K562 (cell line): ENCODE data around the gene UBXN2A. TPM values are rescaled to one million over a fixed set of nuclear protein-coding genes. Genes with fewer than 3 reads are reported as not detected.

ENCODE experiments used
- BMI1 ChIP-seq: fragments of 150-350 bp; IDR thresholded peaks from 2 replicates; pipeline ENCODE4 v1.6.1; 2014; ENCODE audit warnings: low read length
- CBFA2T2 ChIP-seq: fragments of 450-650 bp; conservative IDR thresholded peaks from 2 replicates; pipeline ENCODE4 v1.6.1; 2017; ENCODE audit warnings: mild to moderate bottlenecking
- CBX8 ChIP-seq: fragments of 200-600 bp; sonication (generic); IDR thresholded peaks from 2 replicates; pipeline ENCODE4 v1.6.1; 2012; ENCODE audit warnings: borderline replicate concordance, mixed run types, low read depth, mild to moderate bottlenecking, moderate library complexity, mixed read lengths, low read length, control low read depth, inconsistent platforms; ENCODE audit not compliant: poor library complexity, severe bottlenecking; ENCODE audit errors: extremely low read depth
- CREM ChIP-seq: IDR thresholded peaks from 2 replicates; pipeline ENCODE4 v1.6.1; 2014; ENCODE audit warnings: antibody characterized with exemption, low read depth
- DMBX1 ChIP-seq: fragments of 250-450 bp; sonication (Bioruptor Pico); IDR thresholded peaks from 2 replicates; pipeline ENCODE4 v1.8.0; 2022; ENCODE audit warnings: inconsistent platforms, mild to moderate bottlenecking, moderate library complexity, borderline replicate concordance
- ETV5 ChIP-seq: sonication (generic); formaldehyde crosslinking; IDR thresholded peaks from 2 replicates; pipeline ENCODE4 v1.4.0; 2020; ENCODE audit warnings: low read depth, mild to moderate bottlenecking, missing genetic modification reagents
- EZH2 ChIP-seq: IDR thresholded peaks from 2 replicates; pipeline ENCODE4 v1.6.1; 2012; ENCODE audit warnings: low read depth, mild to moderate bottlenecking, inconsistent platforms, low read length, borderline replicate concordance
- HMGXB4 ChIP-seq: sonication (generic); formaldehyde crosslinking; IDR thresholded peaks from 2 replicates; pipeline ENCODE4 v1.8.1; 2023; ENCODE audit warnings: mild to moderate bottlenecking, missing genetic modification reagents
- NFE2 ChIP-seq: IDR thresholded peaks from 2 replicates; pipeline ENCODE4 v1.6.1; 2014; ENCODE audit warnings: antibody characterized with exemption, low read depth
- RBFOX2 ChIP-seq: fragments of 200-400 bp; formaldehyde crosslinking; IDR thresholded peaks from 2 replicates; pipeline ENCODE4 v1.6.1; 2017; ENCODE audit warnings: low read depth, mild to moderate bottlenecking, low read length, moderate library complexity
- RHOXF2B ChIP-seq: fragments of 250-450 bp; sonication (Bioruptor Pico); conservative IDR thresholded peaks from 2 replicates; pipeline ENCODE4 v1.5.1; 2021
- STAT5A ChIP-seq: IDR thresholded peaks from 2 replicates; pipeline ENCODE4 v1.6.1; 2012; ENCODE audit warnings: low read length, inconsistent platforms, borderline replicate concordance
- TSC22D4 ChIP-seq: fragments of 450-650 bp; IDR thresholded peaks from 2 replicates; pipeline ENCODE4 v1.6.1; 2016; ENCODE audit warnings: missing genetic modification characterization, missing biosample characterization, control low read depth
- ZBTB12 ChIP-seq: fragments of 250-450 bp; sonication (Bioruptor Pico); IDR thresholded peaks from 2 replicates; pipeline ENCODE4 v1.4.0; 2020
- ZHX1 ChIP-seq: fragments of 150-350 bp; conservative IDR thresholded peaks from 2 replicates; pipeline ENCODE4 v1.6.1; 2014; ENCODE audit warnings: low read length
- ZNF146 ChIP-seq: IDR thresholded peaks from one replicate; pipeline ENCODE4 v1.6.1; 2018; ENCODE audit warnings: missing compliant biosample characterization; ENCODE audit not compliant: unreplicated experiment
- ZNF253 ChIP-seq: fragments of 250-450 bp; sonication (Bioruptor Pico); conservative IDR thresholded peaks from 2 replicates; pipeline ENCODE4 v1.6.1; 2021; ENCODE audit warnings: mild to moderate bottlenecking
- ZNF263 ChIP-seq: sonication (generic); formaldehyde crosslinking; IDR thresholded peaks from 2 replicates; pipeline ENCODE4 v1.8.0; 2022; ENCODE audit warnings: mild to moderate bottlenecking, missing genetic modification reagents, borderline replicate concordance
- ZSCAN32 ChIP-seq: fragments of 450-650 bp; formaldehyde crosslinking; IDR thresholded peaks from 2 replicates; pipeline ENCODE4 v1.4.0; 2020; ENCODE audit warnings: mild to moderate bottlenecking, moderate library complexity
- polyA plus RNA-seq, 8 experiments: library from polyadenylated mRNA; depleted of rRNA in 4 of 8; stranded (reverse) in 5 of 8; unstranded in 3 of 8; fragments of >200 nt; fragmentation: Nextera tagmentation in 2 of 8; fragmentation: Illumina TruSeq in 1 of 8; extraction: Ambion mirVana in 2 of 8; extraction: Trizol in 1 of 8; gene quantifications; 2 replicates each; pipeline versions ENCODE4 v1.2.1 to v1.2.3, GENCODE V29; 2011 to 2014; ENCODE audit warnings: inconsistent platforms in 1 of 8, missing spikeins in 1 of 8
- total RNA-seq, 7 experiments: library from RNA; depleted of rRNA in 6 of 7; stranded (reverse); fragments of >200 nt in 6 of 7; fragmentation: Illumina TruSeq in 2 of 7; extraction: Trizol in 2 of 7; gene quantifications; 2 replicates each; pipeline versions ENCODE4 v1.2.1 to v1.2.3, GENCODE V29; 2011 to 2021; ENCODE audit warnings: low replicate concordance in 1 of 7
- TF ChIP-seq, protein P1 (sequence below): sonication (generic); formaldehyde crosslinking; IDR thresholded peaks from 2 replicates; pipeline ENCODE4 v1.9.0; 2022; ENCODE audit warnings: mild to moderate bottlenecking, missing genetic modification reagents
- TF ChIP-seq, protein P2 (sequence below): fragments of 450-650 bp; IDR thresholded peaks from 2 replicates; pipeline ENCODE4 v1.6.1; 2016; ENCODE audit warnings: borderline replicate concordance

The UBXN2A gene
- total and polyA plus RNA-seq, 9 of the 15 experiments (the other 6 are each of a cell fraction or from before 2014, with no cell fraction given), result 3.4 to 25.6 (median 16.0) TPM

- TF ChIP-seq ZBTB12 (CRISPR knock-in tag) (no peak), STAT5A (no peak), ETV5 (CRISPR knock-in tag) (no peak; the same call in 1 of the 2 replicates), BMI1 (no peak), CBFA2T2 (no peak), ZHX1 (no peak), DMBX1 (CRISPR knock-in tag) (peak; percentile 82), RHOXF2B (CRISPR knock-in tag) (no peak), HMGXB4 (no peak), TSC22D4 (tag) (no peak), ZNF253 (no peak), EZH2 (no peak), CREM (peak; percentile 36; the same call in 1 of the 2 replicates), ZNF146 (no peak), NFE2 (no peak), CBX8 (no peak), ZNF263 (CRISPR knock-in tag) (no peak), ZSCAN32 (CRISPR knock-in tag) (no peak), RBFOX2 (peak; percentile 94)
- TF ChIP-seq, protein P1, sequence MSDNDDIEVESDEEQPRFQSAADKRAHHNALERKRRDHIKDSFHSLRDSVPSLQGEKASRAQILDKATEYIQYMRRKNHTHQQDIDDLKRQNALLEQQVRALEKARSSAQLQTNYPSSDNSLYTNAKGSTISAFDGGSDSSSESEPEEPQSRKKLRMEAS (CRISPR knock-in tag), result no peak; the same call in 1 of the 2 replicates
- TF ChIP-seq, protein P2, sequence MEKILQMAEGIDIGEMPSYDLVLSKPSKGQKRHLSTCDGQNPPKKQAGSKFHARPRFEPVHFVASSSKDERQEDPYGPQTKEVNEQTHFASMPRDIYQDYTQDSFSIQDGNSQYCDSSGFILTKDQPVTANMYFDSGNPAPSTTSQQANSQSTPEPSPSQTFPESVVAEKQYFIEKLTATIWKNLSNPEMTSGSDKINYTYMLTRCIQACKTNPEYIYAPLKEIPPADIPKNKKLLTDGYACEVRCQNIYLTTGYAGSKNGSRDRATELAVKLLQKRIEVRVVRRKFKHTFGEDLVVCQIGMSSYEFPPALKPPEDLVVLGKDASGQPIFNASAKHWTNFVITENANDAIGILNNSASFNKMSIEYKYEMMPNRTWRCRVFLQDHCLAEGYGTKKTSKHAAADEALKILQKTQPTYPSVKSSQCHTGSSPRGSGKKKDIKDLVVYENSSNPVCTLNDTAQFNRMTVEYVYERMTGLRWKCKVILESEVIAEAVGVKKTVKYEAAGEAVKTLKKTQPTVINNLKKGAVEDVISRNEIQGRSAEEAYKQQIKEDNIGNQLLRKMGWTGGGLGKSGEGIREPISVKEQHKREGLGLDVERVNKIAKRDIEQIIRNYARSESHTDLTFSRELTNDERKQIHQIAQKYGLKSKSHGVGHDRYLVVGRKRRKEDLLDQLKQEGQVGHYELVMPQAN, result no peak
These were observed at the start of gene UBXN2A (continued) for GRCh38 chr2:23939987-23940717.
